HG02884 (cell line): ENCODE results near the gene CASK.
"Not testable (repeated sequence)": the region's sequence is repeated elsewhere in the genome, so short reads cannot be mapped to it uniquely, and the experiment has no call there.

Experiments
- ATAC-seq: cut with Tn5 transposase; IDR thresholded peaks from one replicate; pipeline ENCODE4 v1.9.1; 2021; ENCODE audit warnings: mild to moderate bottlenecking, moderate library complexity; ENCODE audit not compliant: unreplicated experiment

The CASK gene

DNA sequence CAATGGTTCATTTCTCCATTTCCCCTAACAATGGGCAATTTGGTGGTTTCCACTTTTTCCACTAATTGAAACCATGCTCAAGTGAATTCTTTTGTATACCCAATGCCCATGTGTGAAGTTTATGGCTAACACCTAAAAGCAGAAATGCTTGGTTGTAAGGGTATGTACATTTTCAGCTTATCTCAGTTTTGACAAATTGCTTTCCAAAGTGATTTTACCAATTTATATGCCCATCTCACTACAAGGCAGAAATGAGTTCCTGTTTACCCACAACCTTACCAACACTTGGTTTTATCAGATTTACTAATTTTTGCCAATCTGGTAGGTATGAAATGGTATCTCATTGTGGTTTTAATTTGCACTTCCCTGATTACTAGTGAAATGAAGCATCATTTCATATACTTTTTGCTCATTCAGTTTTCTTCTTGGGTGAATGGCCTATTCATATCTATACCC is 219.8 kb downstream of the CASK start:
- ATAC-seq, result no peak

GRCh38 chrX:41695426-41695825 is 227.9 kb downstream of the CASK start:
- ATAC-seq, result no peak

GRCh38 chrX:41693024-41693423 is 230.3 kb downstream of the CASK start:
- ATAC-seq, result no peak

DNA sequence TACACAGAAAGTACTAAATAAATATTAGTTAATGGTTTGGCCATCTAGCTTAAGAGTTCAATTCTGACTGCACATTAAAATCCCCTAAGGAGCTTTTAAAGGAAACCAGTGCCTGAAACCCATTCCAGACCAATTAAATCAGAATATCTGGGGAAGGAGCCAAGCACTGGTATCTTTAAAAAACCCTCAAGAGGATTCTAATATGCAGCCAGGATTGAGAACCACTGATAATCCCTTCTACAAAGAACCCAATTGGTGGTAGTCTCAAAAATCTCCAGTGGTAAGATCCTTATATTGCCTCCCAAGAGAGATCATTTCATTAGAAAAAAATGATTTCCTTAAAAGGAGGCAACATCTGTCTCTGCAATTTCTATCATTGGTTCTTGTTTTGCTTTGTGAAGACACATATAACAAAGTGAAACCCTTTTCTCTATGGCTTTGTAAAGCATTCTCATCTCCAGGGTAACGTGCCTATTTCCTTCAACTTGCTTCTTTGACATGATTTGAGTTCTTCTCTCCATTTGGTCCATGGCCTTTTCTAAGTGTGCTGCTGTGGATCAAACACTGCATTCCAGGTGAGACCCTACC is 231.1 kb downstream of the CASK start:
- ATAC-seq, result no peak

- ATAC-seq, result no peak
Observed at GRCh38 chrX:41689711-41690110, 233.6 kb downstream of the CASK start.

DNA sequence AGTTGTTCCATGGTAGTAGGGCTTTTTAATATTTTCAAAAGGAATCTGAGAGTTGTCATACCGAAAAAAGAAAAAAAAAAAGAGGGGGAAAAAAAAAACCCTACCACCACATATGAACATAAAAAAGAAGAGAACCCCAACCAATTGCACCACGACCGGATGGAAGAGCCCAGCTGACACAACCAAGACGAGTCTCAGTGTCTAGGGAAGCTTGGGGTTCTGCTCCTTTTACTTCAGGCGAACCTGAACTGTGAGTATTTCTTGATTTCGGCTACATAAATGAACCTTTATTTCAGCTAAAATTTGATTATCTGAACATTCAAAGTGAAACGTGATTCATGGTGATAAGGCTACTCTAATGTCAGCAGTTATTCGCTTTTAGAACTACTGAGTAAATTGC is 234.5 kb downstream of the CASK start, which contains the start of gene GPR34:
Gene GPR34, plus strand, starts transcription at position 139 of the 400 bp plus-strand sequence. CDS start 6,661 bp downstream, outside the sequence.
- no peak for ATAC-seq

DNA sequence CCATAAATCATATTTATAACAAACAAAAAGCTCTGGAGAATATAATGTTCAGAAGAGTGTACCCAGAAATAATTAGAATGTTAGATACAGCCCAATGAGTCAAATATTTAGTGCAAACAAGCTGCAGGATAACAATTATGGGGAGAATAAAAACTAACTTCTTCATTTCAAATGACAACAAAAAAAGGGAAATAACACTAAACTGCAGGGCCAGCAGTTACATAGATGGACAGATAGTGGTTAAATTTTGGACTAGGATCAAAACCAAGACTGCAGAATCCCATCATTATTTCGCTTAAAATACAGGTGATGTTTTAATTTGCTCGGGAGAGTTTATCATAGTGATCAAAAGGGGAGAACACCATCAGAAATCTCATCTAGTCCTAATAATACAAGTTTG is 235.2 kb downstream of the CASK start:
- ATAC-seq, result no peak

DNA sequence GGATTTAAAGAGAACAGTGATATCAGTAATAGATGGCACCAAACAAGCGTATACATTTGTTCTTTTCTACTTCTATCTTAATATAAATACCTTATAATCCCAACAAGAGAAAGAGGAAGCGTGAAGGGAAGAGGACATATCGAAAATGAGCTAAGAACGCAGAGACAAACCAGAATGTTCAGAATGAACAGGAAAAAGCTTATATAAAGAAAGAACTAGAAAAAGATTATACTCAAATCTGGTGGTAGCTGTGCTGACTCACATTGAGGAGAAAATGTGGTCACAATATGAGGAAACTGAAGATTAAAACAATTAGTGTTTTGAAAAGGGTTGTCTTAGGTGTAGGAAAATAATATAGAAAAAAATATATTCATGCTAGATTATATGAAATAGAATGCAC is 236.6 kb downstream of the CASK start:
- ATAC-seq, result no peak

DNA sequence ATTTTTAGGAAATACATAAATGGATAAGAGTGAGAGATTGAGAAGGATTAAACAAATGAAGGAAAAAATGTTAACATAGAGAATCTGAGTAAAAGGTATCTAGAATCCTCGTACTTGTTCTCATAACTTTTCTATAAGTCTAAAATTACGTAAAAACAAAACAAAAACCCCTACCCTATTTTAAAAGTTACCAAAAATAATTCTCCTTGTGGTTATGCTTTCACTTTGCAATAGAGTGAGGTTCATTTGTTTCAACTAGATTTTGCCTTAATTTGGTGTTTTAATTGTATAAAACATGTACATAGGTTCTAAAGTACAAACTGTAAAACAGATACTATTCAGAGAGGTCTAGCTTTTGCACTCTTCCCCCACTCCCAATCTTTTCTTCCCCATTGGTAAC is 238.4 kb downstream of the CASK start:
- ATAC-seq, result no peak

GRCh38 chrX:41684138-41684537 is 239.2 kb downstream of the CASK start:
- ATAC-seq, result no peak

DNA sequence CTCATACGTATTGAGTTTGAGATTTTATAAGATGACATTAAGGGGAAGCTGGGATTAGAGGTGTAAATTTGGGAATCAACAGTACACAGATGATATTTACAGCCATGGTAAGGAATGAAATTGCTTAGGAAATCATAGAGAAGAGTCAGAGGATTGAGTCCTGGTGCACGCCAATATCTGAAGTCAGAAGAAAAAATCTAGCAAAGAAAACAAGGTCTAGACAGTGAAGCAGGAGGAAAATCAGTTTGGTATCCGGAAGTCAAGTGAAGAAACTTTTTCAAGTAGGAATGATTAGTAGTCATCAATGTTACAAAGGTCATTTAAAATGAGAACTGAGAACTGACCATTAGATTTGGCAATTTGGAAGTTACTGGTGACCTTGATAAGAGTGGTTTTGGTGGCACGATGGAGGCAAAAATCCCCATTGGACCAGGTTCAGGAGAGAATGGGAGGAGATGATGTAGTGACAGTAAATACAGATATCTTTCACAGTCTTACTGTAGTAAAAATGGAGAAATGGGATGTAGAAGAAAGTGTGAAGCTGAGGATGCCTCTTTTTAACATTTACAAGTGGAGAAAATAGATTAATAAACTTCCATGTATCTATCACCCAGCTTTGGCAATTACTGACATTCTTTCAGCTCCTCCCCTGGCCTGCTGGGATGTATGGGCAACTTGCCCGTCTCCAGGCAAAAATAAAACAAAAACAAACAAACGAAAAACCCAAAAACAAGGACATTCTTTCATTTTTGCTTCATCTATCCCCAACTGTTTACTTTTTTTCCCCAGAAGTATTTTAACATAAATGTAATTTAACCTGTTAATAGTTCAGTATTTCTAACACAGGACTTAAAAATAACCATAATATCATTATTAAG is 245.9 kb downstream of the CASK start:
- no peak for ATAC-seq

DNA sequence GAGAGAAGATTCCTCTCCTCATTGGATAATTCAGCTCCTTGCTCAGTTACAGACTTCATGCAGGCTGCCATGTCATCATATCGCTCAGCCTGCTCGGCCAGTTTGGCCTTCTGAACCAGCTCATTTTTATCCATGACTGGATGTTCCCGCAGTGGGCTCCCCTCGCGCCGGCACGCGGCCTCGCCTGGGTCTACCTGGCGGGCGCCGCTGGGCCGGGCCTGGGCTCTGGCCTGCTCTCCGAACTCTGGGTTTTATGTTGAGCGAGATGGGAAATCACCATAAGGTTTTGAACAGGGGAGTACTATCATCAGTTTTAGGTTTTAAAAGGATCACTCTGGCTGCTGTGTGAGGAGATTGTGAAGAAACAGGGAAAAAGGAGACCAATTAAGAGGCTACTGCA is 247.0 kb downstream of the CASK start:
- ATAC-seq, result not testable (repeated sequence)

- no peak for ATAC-seq
Observed at GRCh38 chrX:41672643-41673042, 250.7 kb downstream of the CASK start.

GRCh38 chrX:41671082-41671481 is 252.3 kb downstream of the CASK start:
- ATAC-seq, result no peak

DNA sequence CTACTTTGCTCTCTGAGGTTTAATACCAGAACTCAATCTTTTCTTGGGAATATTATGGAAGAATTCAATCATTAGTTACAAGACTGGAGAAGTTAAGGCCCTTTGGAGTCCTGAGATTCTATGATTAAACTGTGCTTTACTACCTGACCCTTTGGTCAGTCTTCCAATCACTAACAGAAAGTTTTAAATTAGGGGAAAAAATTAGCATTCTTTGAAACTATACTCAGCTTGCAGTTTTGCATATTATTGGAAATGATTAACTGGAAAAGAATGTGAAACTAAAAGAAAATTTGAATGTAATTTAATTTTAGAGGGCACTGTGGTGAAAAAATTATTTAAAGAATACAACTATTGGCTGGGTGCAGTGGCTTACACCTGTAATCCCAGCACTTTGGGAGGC is 253.2 kb downstream of the CASK start:
- no peak for ATAC-seq

GRCh38 chrX:41667631-41668030 is 255.7 kb downstream of the CASK start:
- no peak for ATAC-seq

- no peak for ATAC-seq
Observed at GRCh38 chrX:41666251-41666650, 257.1 kb downstream of the CASK start.

- no peak for ATAC-seq
Observed at GRCh38 chrX:41665686-41666085, 257.7 kb downstream of the CASK start.

- no peak for ATAC-seq
Observed at GRCh38 chrX:41664908-41665307, 258.4 kb downstream of the CASK start.

- ATAC-seq, result peak; percentile 96
Observed at GRCh38 chrX:41664375-41664901, 258.9 kb downstream of the CASK start.

- ATAC-seq, result no peak
Observed at GRCh38 chrX:41661366-41662095, 261.8 kb downstream of the CASK start.
